GM12892 (cell line): ENCODE measurements around the gene SLC24A1. TPM values are rescaled to one million over a fixed set of nuclear protein-coding genes. Genes with fewer than 3 reads are reported as not detected.

Experiments used
- DNase-seq: peaks from one replicate; pipeline ENCODE4 v3.0.0; 2011; ENCODE audit not compliant: insufficient read length
- FAIRE-seq: peaks from 2 replicates; lab custom pipeline; 2011; peaks lifted over from hg19 to GRCh38; lab: Jason Lieb, UNC
- POLR2A ChIP-seq: IDR thresholded peaks from 2 replicates; pipeline ENCODE4 v1.6.1; 2011; ENCODE audit warnings: low read depth, low read length, control low read depth
- POLR2AphosphoS5 ChIP-seq: IDR thresholded peaks from 2 replicates; pipeline ENCODE4 v1.6.1; 2011; ENCODE audit warnings: low read depth, low read length, control low read depth
- TAF1 ChIP-seq: IDR thresholded peaks from 2 replicates; pipeline ENCODE4 v1.6.1; 2011; ENCODE audit warnings: low read depth, mild to moderate bottlenecking, control low read depth, low read length, borderline replicate concordance
- polyA plus RNA-seq: library from polyadenylated mRNA; unstranded; fragments of >200 nt; gene quantifications from one replicate; pipeline ENCODE4 v1.2.1, GENCODE V29; 2012; ENCODE audit warnings: missing spikeins, inconsistent platforms; ENCODE audit not compliant: missing spikeins

SLC24A1 gene
- polyA plus RNA-seq = 9.6 TPM

DNA sequence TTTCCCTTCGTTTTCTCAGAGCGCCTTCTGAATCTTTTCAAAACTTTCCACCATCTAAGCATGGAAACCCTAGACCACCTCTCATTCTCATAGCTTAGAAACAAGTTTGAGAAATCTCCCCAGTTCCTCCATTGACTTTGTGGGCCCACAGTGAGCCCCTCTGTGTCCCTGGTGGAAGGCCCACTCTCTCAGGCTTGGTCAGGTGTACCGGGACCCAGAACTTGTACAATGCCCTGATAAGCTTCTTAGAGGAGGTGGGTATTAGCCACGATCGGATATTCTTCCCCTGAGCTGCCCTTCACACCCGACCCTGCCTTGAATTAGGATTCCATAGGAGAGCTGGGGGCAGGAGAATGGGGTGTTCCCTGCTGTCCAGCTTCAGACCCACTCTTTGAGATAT lies at the start of gene SLC24A1:
TSS of gene SLC24A1 (plus strand) at position 301 of the 400 bp plus-strand sequence. CDS start 2,143 bp downstream, outside the sequence.
- FAIRE-seq = no peak
- no peak for TF ChIP-seq POLR2AphosphoS5
- no peak for TF ChIP-seq POLR2A
- no peak for TF ChIP-seq TAF1
- DNase-seq = no peak

DNA sequence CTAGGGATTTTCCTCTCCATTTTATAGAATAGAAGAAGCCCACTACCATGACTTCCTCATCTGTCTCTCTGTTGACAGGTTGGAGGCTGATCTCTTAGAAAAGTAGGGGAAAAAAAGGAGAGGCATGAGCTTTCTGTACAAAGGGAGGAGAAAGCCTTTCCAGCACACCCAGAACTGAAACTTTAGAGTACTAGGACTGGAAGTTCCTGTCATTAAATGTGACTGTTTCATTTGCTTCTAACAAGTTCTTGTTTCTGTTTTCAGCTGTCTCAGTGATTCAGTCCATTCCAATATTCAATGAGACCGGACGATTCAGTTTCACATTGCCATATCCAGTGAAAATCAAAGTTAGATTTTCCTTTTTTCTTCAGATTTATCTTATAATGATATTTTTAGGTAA lies 49.8 kb upstream of the SLC24A1 start:
- no peak for FAIRE-seq
- no peak for TF ChIP-seq TAF1
- no peak for DNase-seq

DNA sequence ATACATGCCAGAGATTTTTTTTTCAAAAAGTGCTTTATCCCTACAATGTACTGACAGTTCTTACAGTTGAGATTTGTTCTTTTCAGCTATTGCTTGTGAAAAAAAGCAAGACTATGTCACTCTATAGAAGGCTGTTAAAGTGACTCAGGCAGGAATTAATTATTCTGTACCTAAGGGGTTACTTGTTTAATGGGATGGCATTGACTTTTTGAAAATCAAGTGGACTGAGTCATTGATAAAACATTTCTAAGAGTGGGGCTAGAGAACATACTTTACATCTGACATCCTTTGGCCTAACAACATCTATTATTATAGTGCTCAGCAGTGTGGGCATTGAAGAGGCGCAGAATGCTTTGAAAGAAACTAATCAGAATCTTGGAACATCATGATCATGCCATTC lies 45.1 kb upstream of the SLC24A1 start:
- no peak for FAIRE-seq
- no peak for TF ChIP-seq TAF1
- no peak for TF ChIP-seq POLR2AphosphoS5
- TF ChIP-seq POLR2A = no peak
- no peak for DNase-seq

DNA sequence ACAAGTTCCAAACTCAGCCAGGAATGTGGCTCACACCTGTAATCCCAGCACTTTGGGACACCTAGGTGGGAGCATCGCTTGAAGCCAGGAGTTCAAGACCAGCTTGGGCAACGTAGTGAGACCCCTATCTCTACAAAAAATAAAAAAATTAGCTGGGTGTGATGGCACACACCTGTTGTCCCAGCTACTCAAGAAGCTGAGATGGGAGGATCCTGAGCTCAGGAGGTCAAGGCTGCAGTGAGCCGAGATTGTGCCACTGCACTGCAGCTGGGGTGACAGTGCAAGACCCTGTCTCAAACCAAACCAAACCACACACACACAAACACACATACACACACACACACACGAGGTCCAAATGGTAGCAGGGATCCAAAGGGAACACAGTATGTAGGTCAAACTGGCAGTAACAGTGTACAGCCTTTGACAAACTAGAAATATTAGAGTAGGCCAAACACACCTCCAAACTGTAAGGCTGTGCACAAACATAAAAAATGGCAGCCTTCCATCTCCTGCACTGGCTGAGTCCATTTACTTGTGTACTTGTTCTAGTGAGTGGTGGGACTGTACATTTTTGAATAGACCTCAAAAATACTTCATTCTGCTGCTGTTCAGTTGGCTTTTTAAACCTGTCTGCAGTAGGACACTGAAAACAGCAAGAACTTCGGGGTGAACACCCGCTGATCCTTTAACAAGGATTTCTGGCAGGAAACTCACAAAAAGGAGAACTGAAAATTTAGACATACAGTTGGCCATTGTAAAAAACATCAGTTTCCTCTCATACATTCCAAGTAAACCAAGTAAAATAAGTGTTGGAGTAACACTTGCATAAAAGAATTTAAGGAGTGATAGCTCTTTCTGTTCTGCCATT lies 44.4 kb upstream of the SLC24A1 start:
- 0 out of 2 replicates have a peak, but pooled peaks have one; percentile 41 for TF ChIP-seq POLR2AphosphoS5
- TF ChIP-seq TAF1 = no peak
- TF ChIP-seq POLR2A = no peak
- DNase-seq (no peak), FAIRE-seq (no peak)

DNA sequence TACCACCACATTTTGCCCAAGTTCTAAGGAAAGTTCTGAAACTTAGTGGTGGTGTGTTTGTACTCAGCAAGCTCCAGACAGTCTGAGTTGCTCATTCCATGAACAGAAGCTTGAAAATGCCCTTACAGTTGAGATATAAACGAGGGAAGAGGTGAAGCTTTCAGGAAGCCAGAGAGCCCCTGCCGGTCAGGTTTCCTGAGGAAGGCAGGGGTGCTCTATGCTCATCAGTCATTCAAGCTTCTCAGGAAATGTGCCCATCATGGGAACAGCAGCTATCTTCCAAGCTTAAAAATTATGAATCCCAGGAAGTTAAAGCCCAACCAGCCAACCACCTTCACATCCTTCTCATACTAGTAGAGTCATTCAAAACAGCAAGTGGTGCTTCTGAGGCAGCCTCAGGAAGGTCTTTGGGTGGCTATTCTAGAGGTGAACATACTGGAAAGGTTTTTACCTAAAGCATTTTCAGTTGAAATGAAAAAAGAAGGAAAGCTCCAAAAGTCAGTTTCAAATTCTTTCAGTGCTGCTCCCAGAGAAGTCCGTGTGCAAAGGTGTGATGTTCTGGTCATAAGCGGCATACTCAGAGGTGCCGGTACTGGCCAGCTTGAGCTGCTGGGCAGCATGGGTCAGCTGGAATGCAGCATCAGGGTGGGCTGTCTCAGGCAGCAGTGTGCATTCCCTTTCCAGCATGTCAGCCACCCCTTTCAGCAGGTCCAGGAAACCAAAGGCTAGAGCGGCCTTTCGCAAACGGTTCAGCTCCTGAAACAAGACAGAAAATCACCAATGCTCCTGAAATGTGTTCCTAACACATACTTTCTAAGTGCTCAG lies 42.6 kb upstream of the SLC24A1 start:
- no peak for DNase-seq
- TF ChIP-seq POLR2A (no peak), TAF1 (no peak), POLR2AphosphoS5 (no peak)
- no peak for FAIRE-seq

DNA sequence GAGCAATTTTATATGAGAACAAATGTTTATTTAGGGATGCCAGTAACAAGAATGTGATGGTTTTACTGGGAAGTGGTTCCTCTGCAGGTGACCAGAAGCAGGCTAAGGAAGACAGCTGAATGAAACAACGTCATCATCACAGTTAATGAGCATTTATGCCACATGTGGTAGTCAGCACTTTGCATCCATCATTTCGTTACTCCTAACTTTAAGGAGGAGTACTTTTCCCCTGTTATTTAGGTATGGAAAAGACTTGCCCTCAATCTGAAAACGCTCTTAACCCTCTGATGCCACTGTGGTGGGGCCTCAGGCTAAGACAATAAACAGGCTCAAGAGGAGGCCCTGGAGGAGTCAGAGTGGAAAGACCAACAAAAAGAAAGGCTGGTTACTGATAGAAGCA lies 42.0 kb upstream of the SLC24A1 start:
- DNase-seq (no peak), FAIRE-seq (no peak)
- no peak for TF ChIP-seq POLR2AphosphoS5
- TF ChIP-seq TAF1 = no peak
- no peak for TF ChIP-seq POLR2A

DNA sequence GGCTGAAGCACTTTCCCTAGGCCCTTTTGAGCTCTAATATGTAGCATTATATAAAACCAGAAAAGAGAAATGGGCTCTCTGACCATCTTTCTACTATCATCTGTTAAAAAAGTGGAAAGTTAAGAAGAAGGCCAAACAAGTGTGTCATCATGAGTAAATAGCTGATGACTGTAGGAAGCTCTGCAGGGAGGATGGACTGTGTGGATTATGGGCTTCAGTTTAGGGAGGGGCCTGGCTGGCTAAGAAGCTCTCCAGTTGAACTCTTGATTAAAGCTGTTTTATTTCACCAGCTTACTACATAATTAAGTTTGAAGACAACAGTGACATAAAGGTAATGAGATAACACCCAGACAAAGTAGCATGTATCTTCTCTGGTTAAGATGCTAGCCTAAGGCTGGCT lies 41.5 kb upstream of the SLC24A1 start:
- no peak for TF ChIP-seq POLR2A
- TF ChIP-seq TAF1 = no peak
- TF ChIP-seq POLR2AphosphoS5 = no peak
- no peak for DNase-seq
- no peak for FAIRE-seq

DNA sequence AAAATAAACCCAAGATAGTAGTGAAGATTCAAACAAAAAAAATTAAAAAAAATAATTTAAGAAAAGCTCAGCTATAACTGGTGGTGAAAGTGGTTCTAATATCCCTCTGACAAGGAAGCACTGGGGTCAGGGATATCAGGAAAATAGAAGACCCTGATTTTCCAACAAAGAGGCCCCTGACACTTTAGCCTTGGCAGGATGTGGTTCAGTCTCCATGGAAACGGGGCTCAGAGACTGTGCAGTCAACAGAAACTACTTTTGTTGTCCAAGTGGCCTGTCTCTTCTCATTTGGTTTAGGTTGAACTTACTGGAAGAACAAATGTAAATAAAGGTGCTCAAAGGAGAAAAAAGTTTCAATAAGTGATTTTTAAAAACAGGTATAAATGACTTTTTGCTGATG lies 38.0 kb upstream of the SLC24A1 start:
- TF ChIP-seq POLR2A (no peak), POLR2AphosphoS5 (no peak), TAF1 (no peak)
- no peak for FAIRE-seq
- peak; percentile 27 for DNase-seq

DNA sequence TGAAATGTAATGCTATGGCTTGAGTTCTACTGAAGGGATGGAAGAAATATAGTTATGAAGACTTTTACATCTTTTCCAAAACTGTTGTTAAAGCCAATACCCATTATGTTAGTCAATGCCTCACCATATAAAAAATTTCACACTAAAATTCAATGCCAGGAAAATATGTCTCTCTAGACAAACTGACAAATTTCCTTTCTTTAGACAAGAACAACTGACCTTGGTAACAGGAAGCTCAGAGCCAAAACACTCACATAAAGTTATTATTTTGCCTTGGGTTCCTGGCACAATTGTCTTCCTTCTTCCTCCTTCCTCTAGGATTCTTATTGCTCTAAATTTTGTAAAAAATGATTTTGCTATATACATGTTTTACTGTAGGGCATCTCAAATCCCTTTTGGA lies 37.5 kb upstream of the SLC24A1 start:
- no peak for TF ChIP-seq TAF1
- no peak for TF ChIP-seq POLR2A
- TF ChIP-seq POLR2AphosphoS5 = no peak
- DNase-seq = no peak
- no peak for FAIRE-seq

DNA sequence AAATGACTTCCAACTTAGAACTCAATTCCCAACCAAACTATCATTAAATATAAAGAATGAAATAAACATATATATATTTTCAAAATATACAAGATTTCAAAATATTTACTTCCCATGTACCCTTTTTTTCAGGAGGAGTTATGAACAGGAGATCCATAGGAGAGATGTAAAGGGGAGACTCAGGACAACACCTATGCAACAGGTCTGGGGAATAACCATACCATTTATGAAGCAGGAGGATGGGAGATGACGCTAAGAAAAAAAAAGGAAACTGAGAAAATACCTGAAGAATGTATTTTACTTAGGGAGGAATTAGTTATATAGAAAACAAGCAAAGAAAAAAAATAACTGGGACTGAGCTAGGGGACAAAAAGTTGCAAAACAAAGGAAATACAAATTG lies 34.6 kb upstream of the SLC24A1 start:
- no peak for TF ChIP-seq POLR2AphosphoS5
- TF ChIP-seq POLR2A = no peak
- no peak for TF ChIP-seq TAF1
- FAIRE-seq (no peak), DNase-seq (no peak)

DNA sequence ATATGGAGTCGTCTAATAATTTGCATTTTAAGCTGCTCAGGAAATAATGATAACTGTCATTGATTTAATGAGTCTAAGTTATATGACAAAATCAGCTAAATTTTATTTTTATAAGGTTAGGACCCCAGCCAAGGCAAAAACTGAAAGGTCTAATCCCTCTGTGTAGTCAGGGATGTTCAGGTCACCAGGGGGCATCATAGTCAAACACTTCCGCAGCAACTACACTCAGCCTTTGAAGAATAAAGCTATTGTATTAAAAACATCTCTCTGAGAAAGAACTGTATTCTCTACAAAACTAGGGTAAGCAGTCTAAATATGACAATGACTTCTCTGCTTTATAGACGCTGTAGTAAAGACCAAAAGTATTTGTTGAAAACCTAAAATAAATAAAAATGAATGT lies 25.8 kb upstream of the SLC24A1 start:
- DNase-seq (no peak), FAIRE-seq (no peak)
- TF ChIP-seq POLR2A = no peak

DNA sequence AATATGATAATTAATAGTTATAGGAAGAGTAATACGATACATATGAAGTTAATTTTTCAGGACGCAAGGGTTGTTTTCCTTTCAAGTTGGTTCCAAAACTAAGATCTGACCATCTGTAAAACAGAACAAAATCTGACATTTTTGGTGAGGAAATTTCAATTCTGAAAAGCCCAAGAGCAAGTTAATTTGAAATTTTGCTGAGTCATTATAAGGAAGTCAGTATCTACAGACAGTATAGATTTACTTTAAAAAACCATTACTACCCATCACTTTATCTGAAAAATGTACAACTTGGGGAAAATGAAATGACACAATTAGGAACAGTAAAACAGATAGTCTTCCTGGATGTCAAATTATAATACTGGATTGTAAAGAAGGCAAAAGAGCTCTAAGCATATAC lies 23.3 kb upstream of the SLC24A1 start:
- TF ChIP-seq POLR2A (no peak), POLR2AphosphoS5 (no peak), TAF1 (no peak)
- no peak for DNase-seq
- no peak for FAIRE-seq
